Neutrophil (primary cell): ENCODE data around the gene DNAAF1.

Experiments used
- H3K27ac ChIP-seq: fragments of 200-600 bp; sonication (generic); 2 replicates; pipeline ENCODE4 v1.5.1; 2016; ENCODE audit warnings: mild to moderate bottlenecking, moderate library complexity
- H3K27me3 ChIP-seq: fragments of 200-600 bp; sonication (generic); 2 replicates; pipeline ENCODE4 v1.6.0; 2016; ENCODE audit warnings: mild to moderate bottlenecking
- H3K36me3 ChIP-seq: fragments of 200-600 bp; sonication (generic); 2 replicates; pipeline ENCODE4 v1.5.1; 2017
- H3K4me1 ChIP-seq, 2 experiments: fragments of 200-600 bp in 1 of 2; sonication (generic) in 1 of 2; 1 replicate in 1 of 2; 2 replicates in 1 of 2; pipeline versions ENCODE4 v1.5.1 to v1.6.1; 2013 to 2016; ENCODE audit warnings: low read depth in 1 of 2, low read length in 1 of 2, mild to moderate bottlenecking in 1 of 2, moderate library complexity in 1 of 2; ENCODE audit not compliant: control insufficient read depth in 1 of 2, insufficient read depth in 1 of 2
- H3K4me3 ChIP-seq, 2 experiments: fragments of 200-600 bp in 1 of 2; sonication (generic) in 1 of 2; 1 replicate in 1 of 2; 2 replicates in 1 of 2; pipeline ENCODE4 v1.5.1; 2013 to 2016; ENCODE audit warnings: low read depth in 1 of 2, low read length in 1 of 2, mild to moderate bottlenecking in 1 of 2, moderate library complexity in 1 of 2
- H3K9me3 ChIP-seq: fragments of 200-600 bp; sonication (generic); 2 replicates; pipeline ENCODE4 v1.5.1; 2016
- TF ChIP-seq, protein P1 (sequence below): fragments of 200-600 bp; sonication (generic); IDR thresholded peaks from 2 replicates; pipeline ENCODE4 v1.5.1; 2016; ENCODE audit warnings: antibody characterized with exemption

Gene DNAAF1

DNA sequence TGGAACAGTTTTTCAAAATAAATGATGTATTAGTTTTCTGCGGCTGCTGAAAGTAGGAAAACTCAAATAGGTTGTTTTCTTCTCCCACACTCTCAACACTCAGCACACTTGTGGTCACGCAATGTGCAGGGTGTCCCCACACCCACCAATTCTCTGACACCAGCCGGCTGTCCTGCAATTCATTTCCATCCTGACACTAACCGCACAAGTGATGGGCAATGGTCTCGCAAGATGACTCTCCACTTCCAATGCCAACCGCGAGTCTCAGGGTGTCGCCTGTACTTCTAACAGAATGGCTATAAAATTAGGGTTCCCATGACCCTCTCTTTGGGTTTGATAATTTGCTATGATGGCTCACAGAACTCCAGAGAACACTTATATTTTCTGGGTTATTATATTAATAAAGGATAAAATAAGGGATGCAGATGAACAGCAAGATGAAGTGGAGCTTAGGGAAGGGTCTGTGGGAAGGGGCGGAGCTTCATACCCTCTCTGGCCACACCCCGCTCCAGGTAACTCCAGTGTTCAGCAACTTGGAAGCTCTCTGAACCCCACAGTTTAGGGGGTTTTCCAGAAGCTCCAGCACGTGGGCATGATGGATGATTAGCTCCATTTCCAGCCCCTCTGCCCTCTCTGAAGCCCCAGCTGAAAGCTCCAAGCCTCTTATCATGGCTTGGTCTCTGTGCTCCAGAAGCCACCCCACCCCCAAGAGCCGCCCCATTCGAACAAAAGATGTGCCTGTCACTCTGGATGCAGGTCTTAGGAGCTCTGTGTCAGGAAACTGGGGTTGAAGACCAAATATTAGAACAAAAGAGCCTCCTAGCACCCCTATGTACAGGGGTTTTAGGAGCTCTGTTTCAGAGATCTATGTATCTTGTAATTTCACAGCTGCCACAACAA, 21.9 kb downstream of the DNAAF1 start:
- H3K9me3 ChIP-seq = no peaks in the 10 kb centered on the region
- no peaks in the 10 kb centered on the region for H3K36me3 ChIP-seq
- H3K4me1 ChIP-seq = no peaks in the 10 kb centered on the region
- TF ChIP-seq, protein P1, sequence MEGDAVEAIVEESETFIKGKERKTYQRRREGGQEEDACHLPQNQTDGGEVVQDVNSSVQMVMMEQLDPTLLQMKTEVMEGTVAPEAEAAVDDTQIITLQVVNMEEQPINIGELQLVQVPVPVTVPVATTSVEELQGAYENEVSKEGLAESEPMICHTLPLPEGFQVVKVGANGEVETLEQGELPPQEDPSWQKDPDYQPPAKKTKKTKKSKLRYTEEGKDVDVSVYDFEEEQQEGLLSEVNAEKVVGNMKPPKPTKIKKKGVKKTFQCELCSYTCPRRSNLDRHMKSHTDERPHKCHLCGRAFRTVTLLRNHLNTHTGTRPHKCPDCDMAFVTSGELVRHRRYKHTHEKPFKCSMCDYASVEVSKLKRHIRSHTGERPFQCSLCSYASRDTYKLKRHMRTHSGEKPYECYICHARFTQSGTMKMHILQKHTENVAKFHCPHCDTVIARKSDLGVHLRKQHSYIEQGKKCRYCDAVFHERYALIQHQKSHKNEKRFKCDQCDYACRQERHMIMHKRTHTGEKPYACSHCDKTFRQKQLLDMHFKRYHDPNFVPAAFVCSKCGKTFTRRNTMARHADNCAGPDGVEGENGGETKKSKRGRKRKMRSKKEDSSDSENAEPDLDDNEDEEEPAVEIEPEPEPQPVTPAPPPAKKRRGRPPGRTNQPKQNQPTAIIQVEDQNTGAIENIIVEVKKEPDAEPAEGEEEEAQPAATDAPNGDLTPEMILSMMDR = no peak
- H3K4me3 ChIP-seq = no peak overlapping the region
- H3K27me3 ChIP-seq = peaks cover 47% of the 10 kb centered on the region
- H3K27ac ChIP-seq = no peak overlapping the region

DNA sequence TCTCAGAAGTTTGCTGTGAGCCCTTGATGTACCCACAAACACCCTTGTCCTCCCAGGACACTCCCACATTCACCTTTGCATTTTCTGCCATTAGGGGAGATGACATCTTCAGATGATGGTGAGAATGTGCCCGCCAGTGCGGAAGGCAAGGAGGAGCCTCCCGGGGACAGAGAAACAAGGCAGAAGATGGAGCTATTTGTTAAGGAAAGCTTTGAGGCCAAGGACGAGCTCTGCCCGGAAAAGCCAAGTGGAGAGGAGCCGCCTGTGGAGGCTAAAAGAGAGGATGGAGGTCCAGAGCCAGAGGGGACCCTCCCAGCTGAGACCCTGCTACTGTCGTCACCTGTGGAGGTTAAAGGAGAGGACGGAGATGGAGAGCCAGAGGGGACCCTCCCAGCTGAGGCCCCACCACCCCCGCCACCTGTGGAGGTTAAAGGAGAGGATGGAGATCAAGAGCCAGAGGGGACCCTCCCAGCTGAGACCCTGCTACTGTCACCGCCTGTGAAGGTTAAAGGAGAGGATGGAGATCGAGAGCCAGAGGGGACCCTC, 24.7 kb downstream of the DNAAF1 start:
- TF ChIP-seq, protein P1 = no peak

DNA sequence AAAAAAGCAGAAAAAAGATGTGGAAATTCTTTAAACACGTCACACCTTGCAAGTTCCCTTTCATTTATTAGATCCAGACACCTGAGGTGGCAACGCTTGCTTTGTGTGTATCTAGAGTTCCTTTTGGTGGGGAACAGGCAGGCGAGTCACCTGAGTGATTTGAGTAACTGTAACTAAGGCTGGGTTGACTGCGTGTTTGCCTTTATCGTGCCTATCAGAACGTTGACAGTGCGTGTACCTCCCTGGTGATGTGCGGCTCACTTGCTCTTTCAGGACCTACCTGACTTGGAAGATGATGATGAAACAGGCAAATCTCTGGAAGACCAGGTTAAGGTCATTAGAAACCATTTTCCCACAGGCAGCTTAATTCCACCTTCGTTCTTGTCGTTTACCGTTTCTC, 29.3 kb downstream of the DNAAF1 start:
- no peak overlapping the region for H3K27ac ChIP-seq
- H3K4me1 ChIP-seq = peaks cover 14 to 24% of the 10 kb centered on the region in 2 experiments
- H3K36me3 ChIP-seq = peaks cover 21% of the 10 kb centered on the region
- no peaks in the 10 kb centered on the region for H3K27me3 ChIP-seq
- H3K4me3 ChIP-seq = no peak overlapping the region
- H3K9me3 ChIP-seq = no peaks in the 10 kb centered on the region
- TF ChIP-seq, protein P1 = no peak

More for the DNA sequence above, 24.7 kb downstream of the DNAAF1 start:
- Histone ChIP-seq H3K9me3 (no peaks in the 10 kb centered on the region), H3K4me1 (peaks cover 0 to 6% of the 10 kb centered on the region in 2 experiments), H3K27ac (no peak overlapping the region), H3K4me3 (no peak overlapping the region), H3K27me3 (peaks cover 30% of the 10 kb centered on the region), H3K36me3 (no peaks in the 10 kb centered on the region)

DNA sequence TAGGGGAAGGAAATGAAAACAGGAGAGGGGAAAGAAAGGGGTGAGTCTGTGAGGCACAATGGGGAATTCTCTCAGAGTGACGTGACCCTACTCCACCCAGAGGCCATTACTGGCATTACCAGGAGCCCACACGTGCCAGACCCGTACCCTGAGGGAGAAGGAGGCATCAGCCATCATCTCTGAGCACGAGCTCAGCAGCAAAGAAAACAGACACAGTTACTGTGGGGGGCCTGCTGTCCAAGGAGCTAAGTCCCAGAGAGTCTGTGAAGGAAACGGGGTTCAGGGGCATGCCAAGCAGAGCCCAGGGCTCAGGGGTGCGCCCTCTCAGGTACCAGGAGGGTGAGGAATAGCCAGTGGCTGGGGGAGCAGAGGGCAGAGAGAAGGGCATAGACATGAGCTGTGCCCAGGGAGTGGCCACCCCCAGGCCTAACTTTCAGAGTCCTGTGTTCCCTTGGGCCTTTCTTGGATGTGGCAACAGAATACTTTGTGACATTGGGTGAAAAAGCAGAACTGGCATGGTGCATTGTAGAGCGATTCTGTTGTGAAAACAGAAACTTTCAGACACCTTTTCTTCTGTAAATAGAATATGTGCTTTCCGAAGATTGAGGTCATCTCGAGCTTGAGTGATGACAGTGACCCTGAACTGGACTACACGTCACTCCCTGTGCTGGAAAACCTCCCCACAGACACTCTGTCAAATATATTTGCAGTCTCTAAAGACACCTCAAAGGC, 30.4 kb downstream of the DNAAF1 start:
- Histone ChIP-seq H3K27me3 (no peaks in the 10 kb centered on the region), H3K9me3 (no peaks in the 10 kb centered on the region), H3K36me3 (peaks cover 32% of the 10 kb centered on the region), H3K27ac (peak overlapping the region; percentile 65), H3K4me3 (no peak overlapping the region), H3K4me1 (peaks cover 14 to 24% of the 10 kb centered on the region in 2 experiments)
- TF ChIP-seq, protein P1 = peak; percentile 78

DNA sequence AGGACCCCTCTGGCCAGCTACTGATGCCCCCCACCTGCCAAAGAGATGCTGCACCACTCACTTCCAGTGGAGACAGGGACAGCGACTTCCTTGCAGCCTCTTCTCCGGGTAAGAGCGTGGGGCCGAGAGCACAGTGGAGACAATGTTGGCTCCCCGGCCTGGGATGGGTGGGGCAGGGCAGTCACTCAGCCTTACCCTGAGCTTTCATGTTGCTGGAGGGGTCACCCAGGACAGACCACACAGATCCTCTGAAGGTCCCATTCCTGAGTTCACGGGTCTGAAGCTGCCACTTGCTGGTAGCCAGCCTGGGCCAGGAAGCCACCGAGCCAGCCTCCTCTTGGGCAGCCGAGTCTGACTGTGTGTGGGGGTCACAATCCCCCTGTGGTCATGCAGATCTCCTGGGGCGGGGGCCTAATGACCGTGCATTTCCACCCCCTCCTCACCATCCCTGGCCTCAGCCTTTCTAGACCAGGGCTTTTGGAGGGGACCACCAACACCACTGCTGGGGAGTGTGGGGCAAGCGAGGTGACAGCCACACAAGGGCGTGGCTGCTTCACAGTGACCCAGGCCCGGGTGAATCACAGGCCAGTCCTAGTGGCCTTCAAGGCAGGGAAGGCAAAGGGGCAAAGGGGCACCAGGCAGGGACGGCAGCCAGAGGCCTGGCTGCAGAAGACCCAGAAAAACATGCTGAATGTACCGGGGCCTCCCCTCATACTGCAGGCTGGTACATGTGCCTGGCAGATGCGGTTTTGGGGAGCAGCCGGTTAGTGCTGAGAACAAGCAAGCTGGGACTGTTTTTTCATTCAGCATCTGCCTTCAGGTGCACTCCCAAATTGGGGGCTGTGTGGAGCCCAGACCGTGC, 31.3 kb downstream of the DNAAF1 start:
- peak overlapping the region; percentile 65 for H3K27ac ChIP-seq

More for the DNA sequence above, 31.3 kb downstream of the DNAAF1 start:
- Histone ChIP-seq H3K4me3 (no peak overlapping the region), H3K9me3 (no peaks in the 10 kb centered on the region), H3K36me3 (peaks cover 41% of the 10 kb centered on the region), H3K27me3 (no peaks in the 10 kb centered on the region), H3K4me1 (peaks cover 14 to 24% of the 10 kb centered on the region in 2 experiments)
- TF ChIP-seq, protein P1 = no peak
